HCT116 (cell line): ENCODE results near the gene CLDN5. TPM values are rescaled to one million over a fixed set of nuclear protein-coding genes. Genes with fewer than 3 reads are reported as not detected.

ENCODE experiments used
- ATAC-seq: fragments of 200-7000 bp; cut with Tn5 transposase; 2 replicates; pipeline ENCODE4 v1.9.1; 2020; ENCODE audit warnings: mild to moderate bottlenecking, moderate library complexity
- BruUV-seq: library from RNA; stranded (reverse); fragments of 400-500 nt; replicated peaks from 2 replicates; lab custom pipeline; 2021; lab: Mats Ljungman, UMichigan
- CTCF ChIA-PET: fragments of 300-600 bp; sonication (Branson Sonifier 250); formaldehyde crosslinking; loops from one replicate; lab custom pipeline; 2021; ENCODE audit warnings: antibody characterized with exemption; lab: Charles Lee
- POLR2A ChIA-PET: fragments of 300-600, 350-600 bp; sonication (Branson Sonifier 250); formaldehyde crosslinking; loops from one replicate; lab custom pipeline; 2021; ENCODE audit warnings: antibody characterized with exemption; lab: Charles Lee
- RAD21 ChIA-PET, 2 experiments: fragments of 300-600 bp; sonication (Branson Sonifier 250); formaldehyde crosslinking; loops; one replicate each; lab custom pipeline; 2023; ENCODE audit warnings: low total read pairs in 2 of 2; ENCODE audit not compliant: uncharacterized antibody in 2 of 2, unreplicated experiment in 2 of 2, low non-redundant PET in 1 of 2; lab: Charles Lee
- DNase-seq: peaks from one replicate; pipeline ENCODE4 v3.0.0-alpha.2; 2010; ENCODE audit warnings: low read depth, low spot score
- H2AFZ ChIP-seq: fragments of 200-600 bp; shearing (Covaris generic), sonication (generic); 2 replicates; pipeline ENCODE4 v1.6.1; 2017; ENCODE audit warnings: low read depth, mixed run types, mixed read lengths, antibody characterized with exemption, low read length; ENCODE audit not compliant: poor library complexity, severe bottlenecking
- H3K27ac ChIP-seq: 2 replicates; pipeline ENCODE4 v1.5.1; 2012; ENCODE audit warnings: low read depth, low read length
- H3K27me3 ChIP-seq: fragments of 200-600 bp; sonication (generic); 2 replicates; pipeline ENCODE4 v1.6.1; 2016; ENCODE audit warnings: mixed run types, low read length, mixed read lengths; ENCODE audit not compliant: insufficient read depth
- H3K36me3 ChIP-seq, 2 experiments: fragments of 200-500 bp in 1 of 2; fragments of 200-600 bp in 1 of 2; sonication (Bioruptor generic) in 1 of 2; sonication (generic) in 1 of 2; 2 replicates each; pipeline versions ENCODE4 v1.5.1 to v1.6.1; 2014 to 2016; ENCODE audit warnings: low read length in 2 of 2, inconsistent platforms in 1 of 2, mixed read lengths in 1 of 2, mixed run types in 1 of 2; ENCODE audit not compliant: insufficient read depth in 2 of 2, control insufficient read depth in 1 of 2
- H3K4me1 ChIP-seq, 2 experiments: fragments of 200-600 bp in 1 of 2; sonication (generic) in 1 of 2; 2 replicates each; pipeline versions ENCODE4 v1.5.1 to v1.6.1; 2012 to 2017; ENCODE audit warnings: low read length in 2 of 2, inconsistent platforms in 1 of 2, mild to moderate bottlenecking in 1 of 2, mixed read lengths in 1 of 2, mixed run types in 1 of 2, moderate library complexity in 1 of 2; ENCODE audit not compliant: insufficient read depth in 2 of 2, control insufficient read depth in 1 of 2
- H3K4me2 ChIP-seq: fragments of 200-600 bp; sonication (generic); 2 replicates; pipeline ENCODE4 v1.6.1; 2017; ENCODE audit warnings: mixed run types, low read length, mixed read lengths
- H3K4me3 ChIP-seq, 2 experiments: fragments of 200-600 bp in 1 of 2; sonication (generic) in 1 of 2; replicated peaks in 1 of 2; 2 replicates each; pipeline ENCODE4 v1.5.1; 2011 to 2016; ENCODE audit warnings: low read length in 2 of 2, control low read depth in 1 of 2, low read depth in 1 of 2, mild to moderate bottlenecking in 1 of 2, mixed read lengths in 1 of 2, mixed run types in 1 of 2
- H3K79me2 ChIP-seq: fragments of 200-600 bp; sonication (generic); 2 replicates; pipeline ENCODE4 v1.6.1; 2017; ENCODE audit warnings: mild to moderate bottlenecking, mixed run types, low read length, moderate library complexity, mixed read lengths; ENCODE audit not compliant: insufficient read depth
- H3K9ac ChIP-seq: fragments of 200-600 bp; sonication (generic); 2 replicates; pipeline ENCODE4 v1.6.1; 2016; ENCODE audit warnings: low read length, mixed read lengths
- H3K9me2 ChIP-seq: fragments of 200-600 bp; sonication (generic), shearing (Covaris generic); 2 replicates; pipeline ENCODE4 v1.6.1; 2017; ENCODE audit warnings: mixed run types, mild to moderate bottlenecking, moderate library complexity; ENCODE audit not compliant: insufficient read depth
- H3K9me3 ChIP-seq, 2 experiments: fragments of 200-500 bp in 1 of 2; fragments of 200-600 bp in 1 of 2; sonication (Bioruptor generic) in 1 of 2; sonication (generic) in 1 of 2; 2 replicates each; pipeline ENCODE4 v1.6.1; 2014 to 2017; ENCODE audit warnings: low read length in 2 of 2, mixed read lengths in 2 of 2, inconsistent platforms in 1 of 2, low read depth in 1 of 2, mild to moderate bottlenecking in 1 of 2, mixed run types in 1 of 2, moderate library complexity in 1 of 2; ENCODE audit not compliant: control insufficient read depth in 1 of 2, insufficient read depth in 1 of 2
- H4K20me1 ChIP-seq: fragments of 200-600 bp; sonication (generic), shearing (Covaris generic); 2 replicates; pipeline ENCODE4 v1.6.1; 2017; ENCODE audit warnings: mixed run types, mild to moderate bottlenecking, moderate library complexity; ENCODE audit not compliant: insufficient read depth
- ELF1 ChIP-seq: IDR thresholded peaks from 2 replicates; pipeline ENCODE4 v1.6.1; 2012; ENCODE audit warnings: low read depth, borderline replicate concordance
- EZH2phosphoT487 ChIP-seq: fragments of 200-600 bp; IDR thresholded peaks from 2 replicates; pipeline ENCODE4 v1.6.1; 2018; ENCODE audit warnings: antibody characterized with exemption, borderline replicate concordance
- JUND ChIP-seq: IDR thresholded peaks from 2 replicates; pipeline ENCODE4 v1.6.1; 2012
- POLR2AphosphoS5 ChIP-seq: IDR thresholded peaks from 2 replicates; pipeline ENCODE4 v1.6.1; 2011; ENCODE audit warnings: mild to moderate bottlenecking, low read depth, low read length, moderate library complexity
- RAD21 ChIP-seq: IDR thresholded peaks from 2 replicates; pipeline ENCODE4 v1.6.1; 2012; ENCODE audit warnings: low read depth, mild to moderate bottlenecking
- SIN3A ChIP-seq: IDR thresholded peaks from 2 replicates; pipeline ENCODE4 v1.6.1; 2012; ENCODE audit warnings: low read depth
- SRF ChIP-seq: IDR thresholded peaks from 2 replicates; pipeline ENCODE4 v1.6.1; 2012; ENCODE audit warnings: low read depth
- intact Hi-C: fragments of 100-400 bp; cut with micrococcal nuclease; formaldehyde crosslinking; loops from 2 replicates; pipeline ENCODE4 v1.10.0; 2022
- total RNA-seq: library from RNA; stranded (reverse); gene quantifications from one replicate; pipeline ENCODE4 v1.2.1, GENCODE V29; 2021; ENCODE audit not compliant: unreplicated experiment

Gene CLDN5
- total RNA-seq, 1 experiment from 2014 or later, result 0.32 TPM

DNA sequence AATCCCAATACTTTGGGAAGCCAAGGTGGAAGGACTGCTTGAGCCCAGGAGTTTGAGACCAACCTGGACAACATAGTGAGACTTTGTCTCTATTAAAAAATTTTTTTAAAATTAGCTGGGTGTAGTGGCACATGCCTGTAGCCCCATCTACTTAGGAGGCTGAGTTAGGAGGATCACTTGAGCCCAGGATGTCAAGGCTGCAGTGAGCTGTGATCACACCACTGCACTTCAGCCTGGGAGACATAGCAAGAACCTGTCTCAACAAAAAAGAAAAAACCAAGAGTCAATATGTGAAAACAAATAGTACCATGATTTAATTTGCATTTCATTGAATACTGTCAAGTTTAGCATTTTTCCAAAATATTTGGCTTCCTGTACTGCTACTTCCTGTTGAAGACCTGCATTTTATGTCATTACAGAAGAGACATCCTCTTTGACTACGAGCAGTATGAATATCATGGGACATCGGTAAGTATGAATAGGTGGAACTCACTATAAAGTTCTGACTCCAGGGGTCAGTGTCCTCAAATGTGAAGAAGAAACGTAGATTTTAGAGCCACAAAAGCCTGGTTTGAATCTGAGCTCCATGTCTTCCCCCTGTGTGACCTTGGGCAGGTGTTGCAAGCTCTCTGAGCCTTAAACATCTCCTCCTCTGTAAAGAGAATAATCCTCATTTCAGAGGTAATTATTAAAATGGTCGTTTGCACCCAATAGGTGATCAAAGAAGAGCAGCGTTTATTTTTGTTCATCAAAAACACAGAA, 28.5 kb downstream of the CLDN5 start:
- RAD21 ChIA-PET, result interaction anchor here in 1 of 2 experiments (1.1 kb wide), 1 partner anchor 134 kb away, joined by 3 read pairs; no protein-coding TSS in a partner anchor

DNA sequence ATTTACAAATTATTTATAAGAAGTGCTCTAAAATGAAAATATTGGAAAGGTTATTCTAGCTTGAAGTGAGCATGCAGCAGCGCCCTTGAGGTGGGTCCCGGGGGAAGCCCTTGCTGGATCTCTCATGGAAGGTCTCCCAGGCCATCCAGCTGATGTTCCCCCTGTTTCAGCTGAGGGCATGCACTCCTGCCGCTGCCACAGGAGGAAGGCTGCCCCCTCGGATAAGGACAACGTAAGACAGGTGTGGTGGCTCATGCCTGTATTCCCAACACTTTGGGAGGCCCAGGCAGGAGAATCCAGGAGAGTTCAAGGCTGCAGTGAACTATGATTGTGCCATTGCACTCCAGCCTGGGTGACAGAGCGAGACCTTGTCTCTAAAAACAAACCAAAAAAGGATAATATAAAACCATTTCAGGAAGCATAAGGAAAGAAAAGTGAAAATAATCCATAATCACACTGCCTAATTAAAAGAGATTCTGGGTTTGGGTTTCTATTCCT, 29.5 kb downstream of the CLDN5 start:
- TF ChIP-seq ELF1, result no peak
- TF ChIP-seq JUND, result no peak
- TF ChIP-seq RAD21, result no peak
- TF ChIP-seq SIN3A, result no peak
- TF ChIP-seq SRF, result no peak
- TF ChIP-seq POLR2AphosphoS5, result no peak
- ChIA-PET RAD21 (no interaction called here), CTCF (no interaction called here), POLR2A (no interaction called here)
- ATAC-seq (no peak), DNase-seq (no peak)
- peaks cover 23% of the 10 kb centered on the region for H3K79me2 ChIP-seq
- no peaks in the 10 kb centered on the region for H3K9me2 ChIP-seq
- intact Hi-C loops, result no loop called here
- H3K4me1 ChIP-seq, result no peaks in the 10 kb centered on the region
- H2AFZ ChIP-seq, result no peak overlapping the region
- H3K9ac ChIP-seq, result no peak overlapping the region
- no peak overlapping the region for H3K4me2 ChIP-seq
- H3K4me3 ChIP-seq, result no peak overlapping the region
- H3K27me3 ChIP-seq, result no peaks in the 10 kb centered on the region
- H3K36me3 ChIP-seq, result peaks cover 5 to 20% of the 10 kb centered on the region in 2 experiments; a peak in 3 of 4 replicates
- no peak overlapping the region for H3K27ac ChIP-seq
- BruUV-seq, result no TSS peak
- H4K20me1 ChIP-seq, result no peaks in the 10 kb centered on the region
- H3K9me3 ChIP-seq, result no peaks in the 10 kb centered on the region

More for the DNA sequence above, 28.5 kb downstream of the CLDN5 start:
- ATAC-seq (0 out of 2 replicates have a peak, but pooled peaks have one; percentile 47), DNase-seq (no peak)
- peaks cover 15% of the 10 kb centered on the region; the same call in 1 of the 2 replicates for H3K79me2 ChIP-seq
- no peaks in the 10 kb centered on the region for H3K9me3 ChIP-seq
- CTCF ChIA-PET, result interaction anchor here (1.3 to 1.5 kb wide), 2 partner anchors 134 to 235 kb away, joined by 3 to 18 read pairs; no protein-coding TSS in a partner anchor
- peaks cover 5 to 17% of the 10 kb centered on the region in 2 experiments; a peak in 3 of 4 replicates for H3K36me3 ChIP-seq
- no peak for TF ChIP-seq EZH2phosphoT487
- peak; percentile 27 for TF ChIP-seq RAD21
- no peaks in the 10 kb centered on the region for H3K4me1 ChIP-seq
- POLR2A ChIA-PET, result no interaction called here
- BruUV-seq, result no TSS peak
- no peak overlapping the region for H3K27ac ChIP-seq
- no peak overlapping the region for H3K4me2 ChIP-seq
- no peaks in the 10 kb centered on the region for H3K9me2 ChIP-seq
- H3K4me3 ChIP-seq, result no peak overlapping the region
- no peak overlapping the region for H2AFZ ChIP-seq
- H4K20me1 ChIP-seq, result no peaks in the 10 kb centered on the region
- no peaks in the 10 kb centered on the region for H3K27me3 ChIP-seq
- H3K9ac ChIP-seq, result no peak overlapping the region
- intact Hi-C loops, result loop anchor here (2.0 kb wide), 1 partner anchor 135 kb away; no protein-coding TSS in a partner anchor
